GM21526 (cell line): ENCODE measurements around the gene USPL1.
"Not testable (repeated sequence)": the region's sequence is repeated elsewhere in the genome, so short reads cannot be mapped to it uniquely, and the experiment has no call there.

ENCODE experiments used
- ATAC-seq: cut with Tn5 transposase; IDR thresholded peaks from one replicate; pipeline ENCODE4 v1.9.1; 2021; ENCODE audit warnings: moderate library complexity; ENCODE audit not compliant: unreplicated experiment, low FRiP score

Gene USPL1

DNA sequence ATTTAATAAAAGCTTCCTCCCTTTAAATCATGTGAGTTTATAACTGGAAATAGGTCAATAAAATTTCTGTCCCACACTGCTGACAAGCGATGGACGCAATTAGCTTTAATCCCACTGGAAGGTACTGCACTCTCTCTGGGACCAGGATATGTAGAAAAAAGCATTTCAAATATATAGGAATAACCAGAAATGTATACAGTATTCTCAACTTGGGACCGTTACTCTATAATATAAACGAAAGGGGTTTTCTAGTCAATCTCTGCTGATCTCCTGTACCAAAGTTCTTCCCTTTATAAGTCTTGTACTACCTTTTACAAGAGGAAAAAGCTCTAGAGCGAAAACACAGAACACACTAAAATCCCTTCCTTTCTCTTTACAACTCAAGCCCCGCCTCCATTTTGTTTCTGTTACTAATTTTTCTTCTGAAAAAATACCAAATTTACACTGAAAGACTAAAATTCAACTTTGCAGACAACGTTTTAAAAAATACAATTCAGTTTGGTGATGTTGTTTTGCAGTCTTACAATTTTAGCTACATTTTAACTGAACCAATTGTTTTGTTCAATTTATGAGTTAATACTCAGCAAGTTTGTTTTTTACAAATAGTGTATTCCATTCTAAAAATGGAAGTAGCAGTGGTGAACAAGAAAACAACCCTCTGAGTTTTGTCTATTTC is 1.7 kb upstream of the USPL1 start:
- no peak for ATAC-seq

DNA sequence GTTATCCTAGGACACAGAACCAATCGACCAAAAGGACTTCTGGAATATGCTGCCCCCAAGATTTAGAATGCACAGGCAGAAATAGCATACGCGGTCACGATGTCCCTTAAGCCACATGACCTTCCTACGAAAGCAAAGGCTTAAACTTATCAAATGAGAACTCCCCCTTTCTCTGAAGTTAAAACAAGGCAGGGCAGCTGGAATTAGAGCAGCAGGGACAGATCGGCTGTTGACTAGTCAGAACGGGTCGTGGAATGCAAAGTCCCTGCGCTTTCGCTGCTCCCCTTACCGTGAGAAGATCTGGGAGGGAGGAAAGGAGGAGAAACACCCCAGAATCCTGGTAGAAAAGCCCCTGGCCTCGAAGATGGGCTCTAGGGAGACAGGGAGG is 799 bp upstream of the USPL1 start:
- peak; percentile 19 for ATAC-seq

DNA sequence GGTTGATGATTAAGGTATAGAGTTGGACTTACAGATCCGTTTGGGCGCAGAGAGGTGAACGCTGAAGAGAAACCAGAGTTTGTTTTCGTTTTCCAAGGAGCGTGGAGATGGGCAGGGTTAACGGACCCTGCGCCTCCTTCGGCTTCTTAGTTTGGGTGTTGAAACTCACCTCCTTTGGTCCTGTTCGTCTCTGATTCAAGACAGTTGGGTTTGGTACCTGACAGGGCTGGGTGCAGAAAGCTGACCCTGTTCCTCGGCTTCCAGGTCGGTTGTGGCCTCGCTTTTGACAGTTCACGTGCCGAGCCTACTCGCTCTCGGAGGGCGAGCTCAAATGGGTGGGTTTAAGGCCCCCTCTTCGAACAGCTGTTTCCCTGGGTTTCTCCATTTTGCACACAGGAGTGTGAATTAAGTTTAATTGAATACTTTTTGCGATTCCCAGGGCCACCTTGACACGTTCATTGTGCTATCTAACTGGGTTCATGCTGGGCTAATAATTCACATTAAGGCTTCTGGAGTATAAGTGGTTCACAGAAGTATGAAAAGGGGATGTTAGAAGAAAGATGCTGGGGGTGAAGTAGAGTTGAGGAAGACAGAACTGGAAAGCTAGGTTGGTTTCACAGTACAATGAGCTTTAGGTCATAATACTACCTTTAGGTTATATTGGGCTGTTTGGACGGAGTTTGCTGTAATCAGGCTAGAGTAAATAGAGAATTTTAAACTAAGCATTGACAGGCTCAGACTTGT is 638 bp downstream of the USPL1 start:
- peak; percentile 3 for ATAC-seq

DNA sequence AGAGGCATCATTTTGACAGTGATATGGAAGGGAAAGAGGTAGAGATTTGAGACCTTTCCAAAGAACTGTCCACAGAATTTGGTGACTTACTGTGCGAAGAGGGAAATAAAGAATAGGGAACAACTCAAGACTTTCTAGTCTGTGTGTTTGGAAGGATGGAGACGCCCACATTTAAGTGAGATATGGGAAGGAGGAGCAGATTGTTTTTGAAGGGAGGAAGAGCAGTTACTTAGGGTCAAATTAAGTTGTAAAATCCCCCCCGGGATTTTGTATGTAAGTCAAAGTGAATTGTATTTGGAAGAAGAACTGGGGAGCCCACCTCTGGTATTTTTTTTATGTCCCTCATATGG is 1.2 kb downstream of the USPL1 start:
- no peak for ATAC-seq

DNA sequence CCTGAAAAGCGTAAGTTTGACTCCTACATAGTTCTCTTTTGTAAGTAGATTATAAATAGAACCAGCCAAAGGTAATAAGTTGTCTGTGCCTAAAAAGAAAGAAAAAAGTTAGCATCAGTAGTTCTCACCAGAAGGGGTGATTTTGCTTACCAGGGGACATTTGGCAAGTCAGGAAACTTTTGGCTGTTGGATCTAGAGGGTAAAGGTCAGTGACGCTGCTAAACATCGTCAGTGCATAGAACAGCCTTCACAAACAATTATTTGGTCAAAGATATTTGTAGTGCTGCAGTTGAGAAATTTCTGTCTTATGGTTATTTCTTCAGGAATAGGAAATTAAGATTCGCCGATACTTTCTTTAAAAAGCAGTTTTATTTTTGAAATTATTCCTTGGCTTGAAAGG is 2.0 kb downstream of the USPL1 start:
- ATAC-seq, result no peak

DNA sequence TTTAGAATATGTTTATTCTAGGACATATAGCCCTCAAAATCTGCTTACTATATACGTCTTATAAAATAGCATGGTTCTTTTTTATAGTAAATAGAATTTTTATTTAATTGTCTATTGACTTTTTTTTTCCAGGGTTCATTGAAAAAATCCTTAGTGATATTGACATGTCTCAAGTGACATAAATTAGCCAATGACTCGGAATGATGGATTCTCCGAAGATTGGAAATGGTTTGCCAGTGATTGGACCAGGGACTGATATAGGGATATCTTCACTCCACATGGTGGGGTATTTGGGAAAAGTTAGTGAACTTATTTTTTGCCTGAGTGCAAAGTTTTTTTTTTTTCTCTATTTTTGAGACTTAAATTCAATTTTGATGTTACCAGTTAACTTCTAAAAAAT is 3.2 kb downstream of the USPL1 start:
- no peak for ATAC-seq

DNA sequence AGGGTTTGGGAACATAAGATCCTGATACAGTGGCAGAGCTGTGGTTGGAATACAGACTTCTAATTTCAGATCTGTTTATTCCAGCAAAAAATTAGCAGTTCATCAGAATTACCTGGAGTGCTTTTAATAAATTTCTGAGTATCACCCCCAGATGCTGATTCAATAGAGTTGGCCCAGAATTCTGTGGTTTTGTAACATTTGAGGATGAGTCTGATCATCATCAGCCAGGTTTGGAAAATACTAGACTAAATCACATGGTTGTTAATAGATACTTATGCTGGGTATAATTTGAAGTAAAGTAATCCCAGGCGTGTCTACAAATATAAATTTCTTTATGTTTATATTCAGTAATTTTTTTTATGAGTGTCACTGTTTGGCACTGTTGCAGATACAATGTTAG is 4.8 kb downstream of the USPL1 start:
- no peak for ATAC-seq

DNA sequence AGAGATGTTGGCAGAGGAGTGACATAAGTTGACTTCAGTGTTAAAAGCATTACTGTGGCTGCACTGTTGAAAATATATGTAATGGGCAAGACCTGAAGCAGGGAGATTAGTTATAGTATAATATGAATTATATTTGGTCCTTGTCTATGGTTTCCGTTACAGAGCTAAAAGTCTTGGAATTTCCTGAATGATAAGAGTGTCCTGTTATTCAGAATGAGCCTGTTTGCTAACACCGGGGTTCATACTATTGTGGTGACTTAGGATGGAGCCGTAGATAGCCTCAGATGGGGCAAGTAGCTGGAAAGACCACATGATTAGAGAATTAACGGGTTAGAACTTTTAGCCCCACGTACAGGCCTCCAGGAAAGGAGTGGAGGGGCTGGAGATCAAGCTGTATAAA is 5.7 kb downstream of the USPL1 start:
- ATAC-seq, result no peak

DNA sequence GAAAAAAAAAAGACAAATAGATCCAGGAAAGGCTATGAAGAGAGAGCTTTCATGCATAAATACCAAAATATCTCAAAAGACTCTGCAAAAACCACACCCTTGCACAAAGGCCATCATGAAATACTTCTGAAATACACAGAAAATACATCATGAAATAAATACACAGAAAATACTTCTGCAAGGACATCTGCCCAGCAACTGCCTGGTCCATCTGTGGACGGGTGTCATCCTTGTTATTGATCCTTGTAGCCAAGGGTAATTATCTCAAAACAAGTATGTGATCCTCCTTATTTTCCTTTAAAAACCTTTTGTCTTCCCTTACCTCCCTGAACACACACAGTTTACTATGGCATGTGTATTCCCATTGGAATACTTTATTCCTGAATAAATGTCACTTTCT is 6.9 kb downstream of the USPL1 start:
- no peak for ATAC-seq

DNA sequence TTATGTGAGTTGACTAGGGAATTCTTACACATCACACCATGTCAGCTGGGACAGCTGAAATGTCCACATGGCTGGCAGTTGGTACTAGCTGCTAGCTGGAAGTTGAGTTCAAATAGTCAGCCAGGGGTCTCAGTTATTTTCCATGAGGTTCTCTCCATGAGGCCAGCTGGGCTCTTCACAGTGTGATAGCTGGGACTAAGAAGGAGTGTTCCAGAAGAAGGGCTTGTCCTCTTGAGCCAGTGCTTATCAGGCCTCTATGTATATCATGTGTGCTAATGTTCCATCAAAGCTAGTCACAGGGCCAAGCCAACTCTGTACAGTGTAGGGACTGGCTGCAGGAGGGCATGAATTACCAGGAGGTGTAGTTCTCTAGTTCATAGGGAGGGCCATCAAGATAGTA is 11.8 kb downstream of the USPL1 start:
- ATAC-seq, result no peak

DNA sequence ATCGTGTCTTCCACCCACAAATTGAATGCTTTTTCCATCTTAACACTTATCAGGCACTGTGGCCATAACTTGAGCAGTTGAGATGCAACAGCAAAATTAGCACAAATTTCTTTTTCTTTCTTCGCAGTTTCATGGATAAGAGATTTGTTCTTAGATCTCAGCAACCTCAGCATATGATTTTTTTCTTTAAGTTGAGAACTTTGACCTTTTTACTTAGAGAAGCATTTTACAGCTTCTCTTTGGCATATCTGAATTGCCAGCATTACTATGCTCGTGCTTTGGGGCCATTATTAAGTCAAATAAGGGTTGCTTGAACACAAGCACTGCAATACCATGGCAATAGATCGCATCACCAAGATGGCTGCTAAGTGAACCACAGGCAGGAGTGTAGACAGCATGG is 16.1 kb downstream of the USPL1 start:
- ATAC-seq, result no peak

DNA sequence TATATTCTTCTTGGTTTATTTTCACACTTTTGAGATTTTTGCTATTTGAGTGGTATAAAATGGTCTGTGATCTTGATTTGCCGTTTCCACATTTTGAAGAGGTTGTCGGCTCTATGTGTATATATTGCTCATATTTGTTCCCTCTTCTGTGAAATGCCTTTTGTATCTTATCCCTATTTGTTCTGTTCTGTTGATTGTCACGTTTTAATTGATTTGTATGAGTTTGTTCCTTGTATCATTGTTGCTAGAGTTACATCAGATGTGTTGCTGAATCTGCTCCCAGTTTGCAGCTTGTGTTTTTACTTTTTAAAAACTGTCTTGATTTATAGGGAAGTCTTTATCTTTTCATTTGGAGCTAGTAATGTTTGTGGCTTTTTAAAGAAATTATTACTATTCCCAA is 17.1 kb downstream of the USPL1 start:
- no peak for ATAC-seq

DNA sequence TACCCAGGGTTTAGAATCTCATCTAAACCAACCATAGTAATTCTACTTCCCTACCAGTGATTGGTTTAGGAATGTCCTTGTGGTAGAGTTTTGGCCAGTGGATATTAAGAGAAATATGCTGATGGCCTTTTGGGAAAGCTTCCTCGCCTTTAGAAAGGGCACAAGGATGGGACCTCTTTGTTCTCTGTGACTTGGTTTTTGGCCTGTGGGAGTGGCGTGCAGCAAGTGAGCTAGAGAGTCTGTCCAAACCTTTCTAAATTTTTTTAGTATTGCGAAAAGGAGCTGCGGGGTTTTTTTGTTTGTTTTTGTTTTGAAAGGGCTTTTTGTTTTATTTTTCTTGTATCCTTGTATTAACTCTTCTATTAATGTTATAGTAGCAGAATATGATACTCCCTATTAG is 20.6 kb downstream of the USPL1 start:
- no peak for ATAC-seq

DNA sequence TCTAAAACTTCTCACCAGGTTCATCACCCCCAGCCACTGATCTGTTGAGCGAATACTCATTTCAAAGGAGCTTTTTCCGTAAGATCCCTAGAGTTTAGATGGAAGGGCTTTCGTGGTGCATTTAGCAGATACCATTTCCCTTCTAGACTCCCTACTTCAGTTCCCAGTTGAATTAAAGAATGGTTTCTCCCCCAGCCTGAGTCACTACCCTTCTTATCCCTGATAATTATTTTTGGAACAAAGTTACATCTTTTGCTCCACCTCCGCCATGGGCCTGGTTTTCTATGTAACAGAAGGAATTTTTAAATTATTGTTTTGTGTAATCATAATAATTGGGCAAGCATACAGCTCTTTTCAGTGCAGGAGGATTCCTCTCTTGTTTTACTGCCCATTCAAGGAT is 22.0 kb downstream of the USPL1 start:
- no peak for ATAC-seq

DNA sequence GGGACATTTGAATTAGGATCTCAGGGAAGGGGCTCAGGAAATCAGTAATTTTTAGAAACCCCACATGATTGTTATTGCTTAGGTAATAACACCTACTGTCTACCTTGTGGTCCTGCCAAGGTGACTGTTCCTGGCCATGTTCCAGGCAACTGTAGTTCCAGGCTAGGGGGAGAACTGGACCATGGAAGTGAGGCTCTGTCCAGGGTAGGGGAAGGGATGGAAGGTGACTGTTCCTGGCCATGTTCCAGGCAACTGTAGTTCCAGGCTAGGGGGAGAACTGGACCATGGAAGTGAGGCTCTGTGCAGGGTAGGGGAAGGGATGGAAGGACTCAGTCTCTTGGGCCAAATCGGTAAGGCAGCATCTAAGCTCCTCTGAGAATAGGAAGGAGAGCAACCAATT is 23.5 kb downstream of the USPL1 start:
- ATAC-seq, result not testable (repeated sequence)

DNA sequence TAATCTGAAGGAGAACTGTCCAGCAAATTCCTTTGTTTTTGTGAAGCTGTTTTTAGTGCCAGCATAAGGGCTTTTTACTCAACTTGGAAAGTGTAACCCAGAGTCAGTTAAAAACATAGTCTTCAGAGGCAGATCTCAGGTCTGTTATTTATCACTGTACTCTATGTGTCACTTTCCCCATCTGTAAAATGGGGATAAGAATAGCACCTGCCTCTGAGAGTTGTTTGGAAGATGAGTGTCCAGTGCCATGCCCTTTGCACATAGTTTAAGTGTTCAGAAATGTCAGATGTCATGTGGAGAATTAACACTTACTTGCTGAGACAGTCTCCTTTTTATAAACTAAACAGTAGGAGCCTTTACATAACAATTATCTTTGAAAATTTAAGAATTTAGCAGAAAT is 27.9 kb downstream of the USPL1 start:
- no peak for ATAC-seq

DNA sequence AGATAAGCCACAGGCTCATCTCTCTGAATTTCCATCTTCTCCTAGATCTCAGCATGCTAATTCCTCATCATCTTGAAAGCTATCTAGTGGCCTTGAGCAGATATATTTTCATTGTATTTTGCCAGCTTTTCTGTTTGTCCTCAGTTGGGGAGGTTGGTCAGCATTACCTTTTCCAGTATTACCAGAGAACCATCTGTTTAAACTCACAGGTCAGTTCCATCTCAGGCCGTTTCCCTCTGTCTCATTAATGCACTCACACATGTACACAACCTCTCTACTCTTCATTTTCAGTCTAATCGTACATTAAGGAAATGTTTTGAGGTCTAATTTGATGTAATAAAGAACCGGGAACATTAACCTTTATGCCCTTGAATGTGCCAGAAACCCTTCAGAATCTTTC is 29.7 kb downstream of the USPL1 start:
- ATAC-seq, result no peak

DNA sequence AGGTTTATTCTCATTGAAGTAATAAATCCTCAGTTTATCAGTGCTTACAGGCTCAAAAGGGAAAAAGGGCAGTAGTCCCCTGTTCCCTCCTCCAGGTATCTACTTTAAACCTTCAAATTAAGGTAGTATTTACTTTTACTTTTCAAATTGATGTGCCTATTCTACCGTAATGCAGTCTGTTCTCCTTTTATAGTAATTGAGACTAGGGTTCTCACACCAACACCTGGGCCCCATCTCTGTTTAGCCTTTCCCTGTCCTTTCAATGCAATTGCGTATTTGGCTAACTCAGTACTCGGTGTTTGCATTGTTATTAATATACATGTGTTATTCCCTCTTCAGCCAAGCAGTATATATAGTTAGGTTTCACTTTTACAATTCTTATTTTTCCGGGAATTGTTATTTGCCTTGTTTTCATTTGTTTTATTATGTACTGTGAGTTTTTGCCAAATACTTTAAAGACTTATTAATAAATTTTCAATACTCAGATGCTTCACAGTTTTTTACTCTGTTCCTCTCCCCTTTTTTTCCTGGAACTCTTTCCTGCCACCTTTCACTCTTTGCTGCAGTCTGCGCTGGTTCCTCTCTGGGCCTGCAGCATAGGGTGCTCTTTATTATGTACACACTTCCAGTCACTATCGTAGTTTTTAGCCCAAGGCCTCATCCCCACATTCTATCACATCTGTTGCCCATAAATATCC is 30.3 kb downstream of the USPL1 start:
- no peak for ATAC-seq

DNA sequence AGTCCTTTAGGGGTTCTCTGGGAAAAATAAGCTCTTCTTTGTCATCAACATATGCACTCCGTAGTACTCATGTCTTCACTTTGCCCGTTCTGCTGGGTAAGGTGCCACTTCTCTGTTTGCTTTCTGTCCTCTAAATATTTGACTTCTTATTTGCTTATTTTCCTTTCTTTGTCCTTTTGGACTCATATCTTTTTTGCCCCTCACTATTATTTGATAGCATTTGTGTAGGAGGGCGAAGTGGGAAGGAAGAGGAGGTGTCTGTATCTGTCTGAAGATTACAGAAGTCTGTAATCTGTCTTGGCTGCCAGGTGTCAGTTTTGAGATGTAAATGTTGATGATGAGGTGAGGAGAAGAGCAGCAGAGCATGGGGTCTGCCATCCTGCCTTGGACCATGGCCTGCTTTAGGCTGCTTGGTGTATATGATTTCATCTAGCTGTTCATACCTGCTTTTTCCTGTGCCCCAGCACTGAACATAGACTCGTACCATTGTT is 30.8 kb downstream of the USPL1 start:
- ATAC-seq, result no peak

DNA sequence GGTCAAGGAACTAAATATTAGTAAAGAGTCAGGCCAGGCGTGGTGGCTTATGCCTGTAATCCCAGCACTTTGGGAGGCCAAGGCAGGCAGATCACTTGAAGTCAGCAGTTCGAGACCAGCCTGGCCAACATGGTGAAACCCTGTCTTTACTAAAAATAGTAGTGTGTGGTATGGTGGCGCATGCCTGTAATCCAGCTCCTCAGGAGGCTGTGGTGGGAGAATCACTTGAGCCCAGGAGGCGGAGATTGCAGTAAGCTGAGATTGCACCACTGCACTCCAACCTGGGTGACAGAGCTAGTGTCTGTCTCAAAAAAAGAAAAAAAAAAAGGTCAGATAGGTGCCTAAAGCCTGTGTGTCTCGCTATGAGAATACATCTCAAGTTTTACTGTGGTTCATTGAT is 33.9 kb downstream of the USPL1 start:
- ATAC-seq, result not testable (repeated sequence)

DNA sequence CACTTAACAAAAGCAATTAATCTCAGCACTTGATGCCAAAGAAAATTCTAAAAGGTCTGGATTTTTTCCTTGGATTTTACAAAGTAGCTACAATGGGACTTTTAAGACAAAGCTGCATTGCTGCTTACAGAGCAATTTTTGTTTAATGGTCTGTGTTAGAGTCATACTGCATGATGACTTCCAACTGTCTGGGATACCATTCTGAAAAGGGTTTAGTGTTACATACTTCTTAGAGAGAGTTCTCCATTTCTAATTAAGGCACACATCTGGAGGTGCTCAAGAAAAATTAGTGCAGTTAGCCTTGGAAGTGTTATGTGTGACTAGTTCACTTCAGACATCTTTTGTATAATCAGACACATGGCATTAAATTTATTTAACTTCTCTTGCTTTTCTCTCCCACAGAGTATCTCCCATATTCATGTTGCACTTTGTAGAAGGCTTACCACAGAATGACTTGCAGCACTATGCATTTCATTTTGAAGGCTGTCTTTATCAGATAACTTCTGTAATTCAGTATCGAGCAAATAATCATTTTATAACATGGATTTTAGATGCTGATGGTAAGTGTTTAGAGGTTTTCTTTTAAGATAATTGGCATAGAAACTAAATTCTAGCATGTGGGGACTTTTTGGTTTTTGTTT is 35.1 kb downstream of the USPL1 start:
- no peak for ATAC-seq
